GM04504 (cell line): ENCODE measurements around the gene ASCL2.

Experiments used
- DNase-seq: peaks from one replicate; pipeline ENCODE4 v3.0.0-alpha.2; 2012; ENCODE audit warnings: low read depth

Gene ASCL2

GRCh38 chr11:2271327-2272227, 1.2 kb upstream of the ASCL2 start:
- DNase-seq, result no peak

GRCh38 chr11:2271077-2271326, 614 bp upstream of the ASCL2 start:
- DNase-seq, result no peak

- DNase-seq, result no peak
Observed at GRCh38 chr11:2269601-2270321, 627 bp downstream of the ASCL2 start.

- DNase-seq, result no peak
Observed at GRCh38 chr11:2268729-2269600, 1.4 kb downstream of the ASCL2 start.

GRCh38 chr11:2267851-2268728, 2.3 kb downstream of the ASCL2 start:
- no peak for DNase-seq

- DNase-seq, result no peak
Observed at GRCh38 chr11:2267306-2267850, 3.0 kb downstream of the ASCL2 start.

GRCh38 chr11:2266586-2267305, 3.6 kb downstream of the ASCL2 start:
- DNase-seq, result no peak

GRCh38 chr11:2265854-2266585, 4.4 kb downstream of the ASCL2 start:
- no peak for DNase-seq

- DNase-seq, result no peak
Observed at GRCh38 chr11:2265396-2265795, 5.0 kb downstream of the ASCL2 start.

- DNase-seq, result no peak
Observed at GRCh38 chr11:2264366-2265053, 5.9 kb downstream of the ASCL2 start.

- DNase-seq, result no peak
Observed at GRCh38 chr11:2263724-2264360, 6.5 kb downstream of the ASCL2 start.

- no peak for DNase-seq
Observed at GRCh38 chr11:2263071-2263565, 7.3 kb downstream of the ASCL2 start.

- DNase-seq, result no peak
Observed at GRCh38 chr11:2262301-2263070, 7.9 kb downstream of the ASCL2 start.

GRCh38 chr11:2261436-2262230, 8.8 kb downstream of the ASCL2 start:
- no peak for DNase-seq

GRCh38 chr11:2260491-2261364, 9.7 kb downstream of the ASCL2 start:
- DNase-seq, result no peak

- no peak for DNase-seq
Observed at GRCh38 chr11:2259897-2260451, 10.4 kb downstream of the ASCL2 start.
